ENCODE data around the gene ZNF787.

ZNF787 gene

GRCh38 chr19:56133858-56134653 is 13.0 kb upstream of the ZNF787 start:
- Histone ChIP-seq H3K9me3 (ENCODE audit: insufficient read depth, low read length) (no peaks in the 10 kb centered on the region), H3K36me3 (ENCODE audit: low read length) (no peaks in the 10 kb centered on the region), H3K9me2 (replicated peaks; ENCODE audit: insufficient read depth, low read length) (no peaks in the 10 kb centered on the region), H3K27me3 (ENCODE audit: low read length) (no peaks in the 10 kb centered on the region), H3F3A (ENCODE audit: insufficient read depth) (no peaks in the 10 kb centered on the region), H3K9ac (ENCODE audit: low read length) (no peak overlapping the region), H3K4me2 (ENCODE audit: low read depth, low read length, poor library complexity, severe bottlenecking) (peak overlapping the region; percentile 16), H2AFZ (ENCODE audit: low read depth, low read length, severe bottlenecking) (peak overlapping the region; percentile 14), H3K4me3 (ENCODE audit: insufficient read depth, low read length, poor library complexity, severe bottlenecking) (no peak overlapping the region), H4K20me1 (ENCODE audit: low read depth, low read length) (no peaks in the 10 kb centered on the region), H3K79me2 (ENCODE audit: insufficient read depth, low read length) (no peaks in the 10 kb centered on the region), H3K27ac (ENCODE audit: low read depth, low read length) (no peak overlapping the region)
- TF ChIP-seq EZH2phosphoT487 (conservative IDR thresholded peaks at IDR 0.05; ENCODE audit: low read length) (no peak), CTCF (IDR thresholded peaks at IDR 0.05; ENCODE audit: insufficient read depth, low read length, poor library complexity, severe bottlenecking) (no peak)

DNA sequence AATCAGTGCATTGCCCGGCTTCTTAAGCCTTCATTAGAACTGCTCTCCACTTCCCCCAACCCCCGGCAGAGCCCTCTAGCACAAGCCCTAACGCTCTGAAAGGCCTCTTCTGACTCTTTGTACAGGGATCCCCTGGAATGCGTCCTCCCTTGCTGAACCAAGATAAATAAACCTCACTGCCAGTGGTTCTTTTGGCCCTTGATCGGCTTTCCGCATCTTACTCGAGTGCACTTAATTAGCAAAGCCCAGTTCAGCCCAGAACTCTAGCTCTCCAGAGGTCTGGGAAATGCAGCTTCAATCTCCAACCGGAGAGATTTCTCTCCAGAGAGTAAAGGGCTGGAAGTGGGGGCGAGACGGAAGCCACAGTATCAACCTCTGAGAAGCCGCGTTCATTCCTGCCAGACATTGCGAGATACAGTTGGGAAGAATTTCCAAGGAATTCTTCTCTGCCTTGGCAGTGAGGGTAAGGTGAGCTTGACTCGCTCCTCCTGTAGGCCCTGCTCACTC is 11.3 kb upstream of the ZNF787 start:
- no peaks in the 10 kb centered on the region for H3K36me3 ChIP-seq (ENCODE audit: low read length)
- H3K9ac ChIP-seq (ENCODE audit: low read length): no peak overlapping the region
- no peak for TF ChIP-seq EZH2phosphoT487 (conservative IDR thresholded peaks at IDR 0.05; ENCODE audit: low read length)
- TF ChIP-seq CTCF (IDR thresholded peaks at IDR 0.05; ENCODE audit: insufficient read depth, low read length, poor library complexity, severe bottlenecking): no peak
- no peak overlapping the region for H2AFZ ChIP-seq (ENCODE audit: low read depth, low read length, severe bottlenecking)
- H3K9me2 ChIP-seq (replicated peaks; ENCODE audit: insufficient read depth, low read length): no peaks in the 10 kb centered on the region
- H3K27ac ChIP-seq (ENCODE audit: low read depth, low read length): no peak overlapping the region
- H3K27me3 ChIP-seq (ENCODE audit: low read length): no peaks in the 10 kb centered on the region
- H3K79me2 ChIP-seq (ENCODE audit: insufficient read depth, low read length): no peaks in the 10 kb centered on the region
- no peaks in the 10 kb centered on the region for H4K20me1 ChIP-seq (ENCODE audit: low read depth, low read length)
- H3F3A ChIP-seq (ENCODE audit: insufficient read depth): no peaks in the 10 kb centered on the region
- H3K9me3 ChIP-seq (ENCODE audit: insufficient read depth, low read length): no peaks in the 10 kb centered on the region
- no peak overlapping the region for H3K4me2 ChIP-seq (ENCODE audit: low read depth, low read length, poor library complexity, severe bottlenecking)
- H3K4me3 ChIP-seq (ENCODE audit: insufficient read depth, low read length, poor library complexity, severe bottlenecking): no peak overlapping the region

DNA sequence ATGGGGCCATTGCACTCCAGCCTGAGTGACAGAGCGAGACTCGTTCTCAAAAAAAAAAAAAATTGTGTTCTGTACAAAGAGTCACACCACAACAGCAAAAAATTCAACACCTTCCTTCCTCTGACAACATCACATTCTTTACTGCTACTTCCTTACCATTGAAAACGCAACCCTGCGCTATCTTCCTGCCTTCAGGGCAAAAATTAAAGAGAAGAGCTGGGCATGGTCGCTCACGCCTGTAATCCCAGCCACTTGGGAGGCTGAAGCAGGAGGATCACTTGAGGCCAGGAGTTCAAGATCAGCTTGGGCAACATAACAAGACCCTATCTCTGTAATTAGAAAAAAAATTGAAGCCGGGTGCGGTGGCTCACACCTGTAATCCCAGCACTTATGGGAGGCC is 10.6 kb upstream of the ZNF787 start:
- Histone ChIP-seq H3K4me3 (ENCODE audit: insufficient read depth, low read length, poor library complexity, severe bottlenecking) (no peak overlapping the region), H3K27me3 (ENCODE audit: low read length) (no peaks in the 10 kb centered on the region), H4K20me1 (ENCODE audit: low read depth, low read length) (no peaks in the 10 kb centered on the region), H3K79me2 (ENCODE audit: insufficient read depth, low read length) (no peaks in the 10 kb centered on the region), H3K36me3 (ENCODE audit: low read length) (no peaks in the 10 kb centered on the region), H3F3A (ENCODE audit: insufficient read depth) (no peaks in the 10 kb centered on the region), H3K4me2 (ENCODE audit: low read depth, low read length, poor library complexity, severe bottlenecking) (no peak overlapping the region), H3K9me3 (ENCODE audit: insufficient read depth, low read length) (no peaks in the 10 kb centered on the region), H2AFZ (ENCODE audit: low read depth, low read length, severe bottlenecking) (no peak overlapping the region), H3K9me2 (replicated peaks; ENCODE audit: insufficient read depth, low read length) (no peaks in the 10 kb centered on the region), H3K27ac (ENCODE audit: low read depth, low read length) (no peak overlapping the region), H3K9ac (ENCODE audit: low read length) (no peak overlapping the region)
- TF ChIP-seq CTCF (IDR thresholded peaks at IDR 0.05; ENCODE audit: insufficient read depth, low read length, poor library complexity, severe bottlenecking) (no peak), EZH2phosphoT487 (conservative IDR thresholded peaks at IDR 0.05; ENCODE audit: low read length) (no peak)
